Psoas muscle (tissue), 8 donors: ENCODE results near the gene MELTF. TPM values are rescaled to one million over a fixed set of nuclear protein-coding genes. Genes with fewer than 3 reads are reported as not detected.

Source experiments
- ATAC-seq, 4 donors: fragments of 200-7000 bp; cut with Tn5 transposase; one replicate each; pipeline ENCODE4 v1.9.1; 2020; ENCODE audit warnings: moderate library complexity in 3 of 4, mild to moderate bottlenecking in 2 of 4
- DNase-seq, 2 donors: peaks; one replicate each; pipeline ENCODE4 v3.0.0-alpha.2; 2020
- H3K27ac ChIP-seq: fragments of 200-600 bp; one replicate; pipeline ENCODE4 v1.8.0; 2022
- H3K27me3 ChIP-seq, 3 donors: fragments of 200-600 bp in 1 of 3; one replicate each; pipeline versions ENCODE4 v1.6.1 to v1.8.0; 2013 to 2022; ENCODE audit warnings: low read length in 2 of 3, mild to moderate bottlenecking in 2 of 3, moderate library complexity in 1 of 3; ENCODE audit not compliant: insufficient read depth in 3 of 3
- H3K36me3 ChIP-seq, 2 donors: fragments of 200-600 bp in 1 of 2; one replicate each; pipeline versions ENCODE4 v1.6.1 to v1.8.0; 2013 to 2022; ENCODE audit warnings: low read depth in 1 of 2, mild to moderate bottlenecking in 1 of 2, moderate library complexity in 1 of 2; ENCODE audit not compliant: insufficient read depth in 1 of 2
- H3K4me1 ChIP-seq: fragments of 200-600 bp; one replicate; pipeline ENCODE4 v1.8.0; 2022
- H3K4me3 ChIP-seq: fragments of 200-600 bp; one replicate; pipeline ENCODE4 v1.8.0; 2022; ENCODE audit warnings: mild to moderate bottlenecking
- H3K9me3 ChIP-seq: fragments of 200-600 bp; one replicate; pipeline ENCODE4 v1.8.0; 2022
- whole genome bisulfite sequencing, 3 donors: extraction: QIAGEN DNeasy Blood & Tissue Kit; methylation state at CpG; one replicate each; pipeline versions ENCODE4 v1.1.6 to v1.1.7; 2013; 5-methylcytosine and 5-hydroxymethylcytosine counted together
- intact Hi-C, 2 donors: fragments of 100-400 bp; cut with DNase I; formaldehyde crosslinking; loops; one replicate each; pipeline versions ENCODE4 v1.11.0 to v1.14.2; 2022
- long read RNA-seq, 2 donors: library from polyadenylated mRNA; unstranded; transcript quantifications; one replicate each; pipeline ENCODE4 v2.0.0, GENCODE V29; 2021
- polyA plus RNA-seq, 3 donors: library from polyadenylated mRNA; stranded (reverse); fragments of 200-250 nt; gene quantifications; one replicate each; pipeline ENCODE4 v1.2.3, GENCODE V29; 2013
- total RNA-seq, 4 donors: library from RNA; stranded (reverse); fragmentation: NEBNext Ultra II Directional in 2 of 4; extraction: Animal tissue kit (Norgen Biotek cat#: 25700) in 2 of 4; gene quantifications; one replicate each; pipeline versions ENCODE4 v1.2.1 to v1.2.4, GENCODE V29; 2021 to 2023
- TF ChIP-seq, protein P1 (sequence below): fragments of 200-600 bp; IDR thresholded peaks from one replicate; pipeline ENCODE4 v1.8.0; 2022; ENCODE audit warnings: antibody characterized with exemption
- donor health status: healthy with polysubstance abuse.
- donor health status: DM: no; HTN: no; CAD: no; lungs with moderate emphysema.
- donor health status: Bipolar disorder and iron deficiency.
- donor health status: healthy.
- donor health status: DM: yes; HTN: yes; CAD: no.
- donor health status: DM: no; HTN: no; CAD: no.
- donor health status: DM: no; HTN: no; CAD: no.
- donor health status: DM: yes; HTN: yes; CAD: no.

Gene MELTF
- total RNA-seq, result under 1 TPM; 0.54 to 0.97 (median 0.72) TPM
- under 1 TPM; 0.23 to 0.55 (median 0.44) TPM for polyA plus RNA-seq
- long read RNA-seq, donor 1, result 0 reads
- long read RNA-seq, donor 2, partial matches to known transcripts, result 0 of 1 reads
- long read RNA-seq, donor 2, other reads (novel, unspliced or antisense), result 1 of 1 reads

DNA sequence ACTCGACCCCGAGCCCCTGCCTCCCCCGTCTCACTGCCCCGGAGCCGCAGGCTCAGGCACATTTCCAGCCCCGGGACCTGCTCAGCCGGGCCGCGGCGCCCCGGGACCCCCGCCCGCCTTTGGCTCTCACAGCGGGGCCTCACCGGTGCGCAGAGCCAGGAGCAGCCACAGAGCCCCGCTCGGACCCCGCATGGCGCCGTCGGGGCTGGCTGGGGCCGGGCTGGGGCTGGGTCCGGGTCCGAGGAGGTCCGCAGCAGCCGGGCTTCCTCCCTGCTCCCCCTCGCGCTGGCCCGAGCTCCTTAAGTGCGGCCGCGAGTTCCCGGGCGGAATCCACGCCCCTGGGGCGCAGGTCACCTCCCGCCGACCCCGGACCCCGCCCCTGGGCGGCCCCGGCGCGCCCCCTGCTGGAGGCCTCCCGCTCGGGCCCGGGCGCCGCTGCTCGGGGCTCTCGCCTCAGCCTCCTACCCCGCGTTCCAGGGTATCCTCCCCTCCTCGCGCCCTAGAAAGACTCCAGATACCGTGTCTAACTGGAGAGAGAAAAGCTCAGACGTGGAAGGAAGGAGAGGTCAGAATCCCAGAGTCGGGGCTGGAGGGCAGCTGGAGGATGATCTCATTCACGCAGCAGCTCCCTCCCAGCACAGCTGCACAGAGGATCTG, at the start of gene MELTF:
Gene MELTF (minus strand): TSS at position 307 of the 657 bp plus-strand sequence. CDS start 115 bp downstream, at position 192.
- Histone ChIP-seq H3K36me3 (no peaks in the 10 kb centered on the region), H3K27ac (no peak within 1 kb of the TSS), H3K9me3 (no peaks in the 10 kb centered on the region), H3K27me3 (peaks cover 0 to 28% (median 14%) of the 10 kb centered on the region in 3 donors), H3K4me1 (peaks cover 9% of the 10 kb centered on the region), H3K4me3 (peak within 1 kb of the TSS; percentile 57)
- ATAC-seq (peak; percentile 55 to 70 (median 68)), DNase-seq (peak; percentile 67 to 79)
- WGBS, 3 donors, result 1% methylated on average over 37 to 60 of the region's 60 CpGs
- intact Hi-C loops, result loop anchor here in 1 of 2 donors (1.0 kb wide), 1 partner anchor 54 kb away; no protein-coding TSS in a partner anchor
- TF ChIP-seq, protein P1, sequence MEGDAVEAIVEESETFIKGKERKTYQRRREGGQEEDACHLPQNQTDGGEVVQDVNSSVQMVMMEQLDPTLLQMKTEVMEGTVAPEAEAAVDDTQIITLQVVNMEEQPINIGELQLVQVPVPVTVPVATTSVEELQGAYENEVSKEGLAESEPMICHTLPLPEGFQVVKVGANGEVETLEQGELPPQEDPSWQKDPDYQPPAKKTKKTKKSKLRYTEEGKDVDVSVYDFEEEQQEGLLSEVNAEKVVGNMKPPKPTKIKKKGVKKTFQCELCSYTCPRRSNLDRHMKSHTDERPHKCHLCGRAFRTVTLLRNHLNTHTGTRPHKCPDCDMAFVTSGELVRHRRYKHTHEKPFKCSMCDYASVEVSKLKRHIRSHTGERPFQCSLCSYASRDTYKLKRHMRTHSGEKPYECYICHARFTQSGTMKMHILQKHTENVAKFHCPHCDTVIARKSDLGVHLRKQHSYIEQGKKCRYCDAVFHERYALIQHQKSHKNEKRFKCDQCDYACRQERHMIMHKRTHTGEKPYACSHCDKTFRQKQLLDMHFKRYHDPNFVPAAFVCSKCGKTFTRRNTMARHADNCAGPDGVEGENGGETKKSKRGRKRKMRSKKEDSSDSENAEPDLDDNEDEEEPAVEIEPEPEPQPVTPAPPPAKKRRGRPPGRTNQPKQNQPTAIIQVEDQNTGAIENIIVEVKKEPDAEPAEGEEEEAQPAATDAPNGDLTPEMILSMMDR, result peak; percentile 74

DNA sequence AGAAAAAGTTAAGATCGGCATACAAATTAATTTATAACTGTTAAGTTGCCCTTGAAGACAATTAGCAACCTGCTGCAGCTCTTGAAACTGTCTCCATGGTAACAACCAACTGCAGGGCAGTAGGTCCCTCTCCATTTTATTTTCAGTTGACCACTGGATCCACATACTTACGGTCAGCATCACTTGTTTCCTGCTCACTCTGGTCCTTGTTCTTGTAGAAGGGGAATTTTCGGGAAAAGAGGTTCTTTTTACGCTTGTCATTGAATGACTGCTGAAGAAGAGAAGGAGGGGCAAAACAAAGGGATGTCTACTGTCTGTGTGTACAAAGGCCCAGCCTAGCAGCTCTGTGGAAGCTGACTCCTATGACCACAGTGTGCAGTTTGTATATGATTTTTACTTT, 46.8 kb upstream of the MELTF start:
- TF ChIP-seq, protein P1, result no peak
- no peak for ATAC-seq
- Histone ChIP-seq H3K4me1 (no peaks in the 10 kb centered on the region), H3K36me3 (peaks cover 0 to 32% of the 10 kb centered on the region in 2 donors), H3K27me3 (no peaks in the 10 kb centered on the region), H3K9me3 (no peaks in the 10 kb centered on the region), H3K27ac (no peak overlapping the region), H3K4me3 (no peak overlapping the region)
- 88 to 91% (median 88%) methylated on average over 4 of the region's 4 CpGs for WGBS, 3 donors
- intact Hi-C loops, result no loop called here
- no peak for DNase-seq

DNA sequence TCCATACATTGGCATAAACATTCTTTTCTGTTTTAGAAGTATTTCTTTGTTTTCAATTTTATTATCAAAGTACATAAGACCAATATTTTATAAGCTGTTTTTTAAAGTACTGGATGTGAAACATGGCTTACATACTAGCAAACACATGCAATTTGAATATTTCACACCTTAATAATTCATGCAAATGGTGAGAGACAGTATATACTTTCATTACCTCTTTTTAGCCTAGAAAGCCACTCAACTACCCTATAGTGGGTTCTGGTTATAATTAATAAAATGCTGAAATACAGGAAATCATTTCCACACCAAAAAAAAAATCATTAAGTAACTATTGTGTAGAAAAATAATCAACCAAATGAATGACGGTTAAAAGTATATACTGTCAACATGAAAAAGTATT, 38.5 kb upstream of the MELTF start:
- WGBS, 3 donors, result 91 to 98% (median 96%) methylated on average over 1 of the region's 1 CpG
- TF ChIP-seq, protein P1, result no peak
- intact Hi-C loops, result no loop called here
- Histone ChIP-seq H3K4me1 (no peaks in the 10 kb centered on the region), H3K27me3 (no peaks in the 10 kb centered on the region), H3K9me3 (no peaks in the 10 kb centered on the region), H3K27ac (no peak overlapping the region), H3K4me3 (no peak overlapping the region), H3K36me3 (peaks cover 0 to 45% of the 10 kb centered on the region in 2 donors)
- DNase-seq (no peak), ATAC-seq (no peak)

DNA sequence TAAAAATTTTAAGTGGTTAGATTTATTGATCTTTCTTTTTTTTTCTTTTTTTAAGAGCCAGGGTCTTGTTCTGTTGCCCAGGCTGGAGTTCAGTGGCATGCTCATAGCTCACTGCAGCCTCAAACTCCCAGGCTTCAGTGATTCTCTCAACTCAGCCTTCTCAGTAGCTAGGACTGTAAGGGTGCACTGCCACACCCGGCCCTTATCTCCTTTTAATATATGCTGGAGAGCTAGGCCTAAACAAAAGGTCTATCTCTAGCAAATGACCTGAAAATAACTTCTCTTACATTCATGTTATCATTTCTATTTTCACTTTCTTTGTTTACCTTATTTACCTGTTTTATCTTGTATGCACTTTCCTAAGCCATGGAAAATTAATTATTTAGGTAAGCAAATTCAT, 35.2 kb upstream of the MELTF start:
- H3K4me1 ChIP-seq, result no peaks in the 10 kb centered on the region
- WGBS, 3 donors, result 93 to 98% (median 97%) methylated on average over 1 of the region's 1 CpG
- intact Hi-C loops, result no loop called here

More for the DNA sequence above, 35.2 kb upstream of the MELTF start:
- no peaks in the 10 kb centered on the region for H3K27me3 ChIP-seq
- no peak overlapping the region for H3K4me3 ChIP-seq
- H3K27ac ChIP-seq, result no peak overlapping the region
- DNase-seq, result no peak
- no peak for ATAC-seq
- H3K9me3 ChIP-seq, result no peaks in the 10 kb centered on the region
- TF ChIP-seq, protein P1, result no peak
- peaks cover 4 to 73% of the 10 kb centered on the region in 2 donors for H3K36me3 ChIP-seq
